AG04450 (cell line): ENCODE data around the gene NCSTN. TPM values are rescaled to one million over a fixed set of nuclear protein-coding genes. Genes with fewer than 3 reads are reported as not detected.

Experiments used
- CTCF ChIA-PET: fragments of 300-600, 350-600 bp; formaldehyde crosslinking; extraction: SDS; loops from one replicate; lab custom pipeline; 2022; ENCODE audit warnings: antibody characterized with exemption, inconsistent platforms; lab: Charles Lee
- POLR2A ChIA-PET: fragments of 350-600 bp; formaldehyde crosslinking; extraction: SDS; loops from one replicate; lab custom pipeline; 2021; ENCODE audit warnings: antibody characterized with exemption, inconsistent platforms; lab: Yijun Ruan, JAX
- DNase-seq: peaks from one replicate; pipeline ENCODE4 v3.0.0-alpha.2; 2011; ENCODE audit warnings: low read depth, low spot score
- H3K27ac ChIP-seq: one replicate; pipeline ENCODE4 v1.5.1; 2012; ENCODE audit warnings: low read depth, low read length, control low read depth
- H3K27me3 ChIP-seq: one replicate; pipeline ENCODE4 v1.6.0; 2012; ENCODE audit warnings: low read length; ENCODE audit not compliant: control insufficient read depth, insufficient read depth
- H3K4me3 ChIP-seq: 2 replicates; pipeline ENCODE4 v1.5.1; 2011; ENCODE audit warnings: mild to moderate bottlenecking, low read depth, low read length, control low read depth
- H3K9me3 ChIP-seq: 2 replicates; pipeline ENCODE4 v1.5.1; 2012; ENCODE audit warnings: low read length; ENCODE audit not compliant: control insufficient read depth, insufficient read depth
- CTCF ChIP-seq: IDR thresholded peaks from 2 replicates; pipeline ENCODE4 v1.5.1; 2011; ENCODE audit warnings: low read depth, low read length, control low read depth, inconsistent platforms
- polyA plus RNA-seq: library from polyadenylated mRNA; depleted of rRNA; stranded (reverse); fragments of >200 nt; gene quantifications from 2 replicates; pipeline ENCODE4 v1.2.3, GENCODE V29; 2011

The NCSTN gene
- polyA plus RNA-seq, 1 experiment: 189 TPM

DNA sequence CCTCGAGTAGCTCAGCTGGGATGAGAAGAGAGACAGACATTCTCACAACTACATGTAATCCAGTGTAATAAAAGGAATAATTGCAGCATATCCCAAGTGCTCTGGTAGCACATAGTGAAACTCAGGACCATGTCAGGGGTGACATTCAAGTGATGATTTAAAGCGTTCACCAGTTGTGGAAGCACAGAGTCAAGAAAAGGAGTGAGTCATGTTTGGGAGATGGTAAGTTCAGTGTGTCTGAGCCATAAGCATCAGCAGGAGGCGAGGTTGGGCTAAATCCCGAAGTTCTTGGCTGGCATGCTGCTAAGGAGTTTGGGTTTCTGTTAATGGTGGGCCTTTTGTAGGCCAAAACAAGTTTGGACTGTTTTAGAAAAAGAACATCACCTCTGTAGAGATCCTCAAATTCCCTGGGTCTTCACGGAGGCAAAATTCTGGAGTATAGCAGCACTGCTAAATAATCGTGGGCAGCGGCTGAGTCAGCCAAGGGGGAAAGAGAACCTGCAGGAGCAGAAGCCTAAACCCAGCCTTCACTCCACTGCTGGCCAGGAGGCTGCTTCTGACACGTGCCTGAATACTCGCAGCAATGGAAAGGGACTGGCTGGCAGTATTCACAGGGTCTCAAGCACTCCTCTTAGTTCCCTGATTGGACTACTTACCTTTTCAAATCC is 16.5 kb downstream of the NCSTN start:
- POLR2A ChIA-PET: no interaction called here
- 0 out of 2 replicates have a peak, but pooled peaks have one; percentile 15 for TF ChIP-seq CTCF
- no peak overlapping the region for H3K4me3 ChIP-seq
- CTCF ChIA-PET: interaction anchor here (1.2 to 2.1 kb wide), 2 partner anchors 17 to 251 kb away, joined by 4 to 7 read pairs; no protein-coding TSS in a partner anchor
- DNase-seq: no peak
- H3K9me3 ChIP-seq: no peaks in the 10 kb centered on the region
- no peaks in the 10 kb centered on the region for H3K27me3 ChIP-seq
- H3K27ac ChIP-seq: no peak overlapping the region

DNA sequence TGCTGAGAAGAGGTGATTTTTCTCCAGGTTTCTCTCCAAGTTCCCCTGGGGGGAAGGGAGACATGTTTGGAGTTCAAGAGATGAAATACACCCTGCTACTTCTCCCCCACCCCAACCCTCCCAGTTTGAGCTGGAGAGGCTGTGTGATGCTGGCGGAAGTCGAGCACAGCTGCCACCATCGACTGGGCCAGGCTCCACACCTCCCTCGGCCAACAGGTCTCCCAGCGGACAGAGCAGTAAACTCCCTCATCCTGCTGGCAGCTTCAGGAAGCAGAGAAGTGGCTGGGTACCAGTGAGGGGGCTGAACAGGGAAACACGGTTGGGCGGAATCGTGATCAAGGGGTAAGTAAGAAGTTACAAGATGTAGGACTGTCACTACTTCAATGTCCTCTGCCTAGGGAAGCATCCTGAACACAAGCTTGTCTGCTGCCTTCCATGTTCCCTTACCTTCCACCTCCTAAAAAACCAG is 17.1 kb downstream of the NCSTN start:
- H3K27me3 ChIP-seq: no peaks in the 10 kb centered on the region
- no peak overlapping the region for H3K4me3 ChIP-seq
- ChIA-PET CTCF (interaction anchor here (1.2 to 2.1 kb wide), 2 partner anchors 16 to 251 kb away, joined by 4 to 7 read pairs; no protein-coding TSS in a partner anchor), POLR2A (no interaction called here)
- no peaks in the 10 kb centered on the region for H3K9me3 ChIP-seq
- no peak for TF ChIP-seq CTCF
- no peak for DNase-seq
- H3K27ac ChIP-seq: no peak overlapping the region

DNA sequence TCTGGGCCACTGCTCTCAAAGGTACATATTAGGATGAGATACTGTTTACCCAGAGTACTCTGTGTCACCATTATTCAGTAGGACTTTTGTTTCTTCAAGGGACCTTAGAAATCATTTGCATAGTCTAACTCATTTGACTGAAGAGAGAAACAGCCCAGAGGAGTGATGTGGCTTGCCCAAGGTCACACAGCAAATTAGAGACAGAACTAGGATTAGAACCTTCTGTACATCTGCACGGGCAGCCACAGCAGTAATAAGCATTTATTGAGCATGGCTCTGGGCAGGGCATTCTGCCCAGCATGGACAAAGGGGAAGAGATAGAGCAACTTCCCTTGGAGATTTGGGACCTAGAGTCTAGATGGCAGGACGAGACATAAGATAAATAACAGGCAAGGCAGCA is 18.0 kb downstream of the NCSTN start:
- ChIA-PET POLR2A (no interaction called here), CTCF (interaction anchor here (0.6 to 2.1 kb wide), 3 partner anchors 15 to 252 kb away, joined by 3 to 7 read pairs (median 4); no protein-coding TSS in a partner anchor)
- no peaks in the 10 kb centered on the region for H3K9me3 ChIP-seq
- no peak for TF ChIP-seq CTCF
- H3K27ac ChIP-seq: no peak overlapping the region
- no peak for DNase-seq
- no peak overlapping the region for H3K4me3 ChIP-seq
- H3K27me3 ChIP-seq: peaks cover 1% of the 10 kb centered on the region

- TF ChIP-seq CTCF: no peak
- ChIA-PET CTCF (interaction anchor here (0.6 to 2.1 kb wide), 2 partner anchors 15 to 112 kb away, joined by 3 to 7 read pairs; no protein-coding TSS in a partner anchor), POLR2A (no interaction called here)
- Histone ChIP-seq H3K27ac (no peak overlapping the region), H3K4me3 (no peak overlapping the region), H3K27me3 (peaks cover 5% of the 10 kb centered on the region), H3K9me3 (no peaks in the 10 kb centered on the region)
- no peak for DNase-seq
Measured at GRCh38 chr1:160361814-160362167, 18.6 kb downstream of the NCSTN start.
